Neuron (in vitro differentiated cells): Measurements from ENCODE around the gene CHRNB4.
"Not testable (repeated sequence)": the region's sequence is repeated elsewhere in the genome, so short reads cannot be mapped to it uniquely, and the experiment has no call there.

ENCODE experiments used
- H2AFZ ChIP-seq: one replicate; pipeline ENCODE4 v1.6.1; 2013; ENCODE audit warnings: low read depth, mild to moderate bottlenecking, inconsistent platforms, low read length, moderate library complexity
- H3K27me3 ChIP-seq: one replicate; pipeline ENCODE4 v1.6.1; 2013; ENCODE audit warnings: low read length; ENCODE audit not compliant: insufficient read depth
- H3K36me3 ChIP-seq: one replicate; pipeline ENCODE4 v1.6.1; 2013; ENCODE audit warnings: low read length; ENCODE audit not compliant: insufficient read depth
- H3K4me1 ChIP-seq: one replicate; pipeline ENCODE4 v1.6.1; 2013; ENCODE audit warnings: low read length; ENCODE audit not compliant: insufficient read depth
- H3K4me3 ChIP-seq: 2 replicates; pipeline ENCODE4 v1.5.1; 2013; ENCODE audit warnings: mild to moderate bottlenecking, low read length, moderate library complexity
- H3K9me3 ChIP-seq: one replicate; pipeline ENCODE4 v1.6.1; 2013; ENCODE audit warnings: low read length

The CHRNB4 gene

GRCh38 chr15:78615151-78615589 lies 25.8 kb downstream of the CHRNB4 start:
- Histone ChIP-seq H3K9me3 (no peaks in the 10 kb centered on the region), H3K27me3 (peaks cover 14% of the 10 kb centered on the region), H3K36me3 (no peaks in the 10 kb centered on the region), H3K4me3 (no peak overlapping the region), H3K4me1 (peaks cover 7% of the 10 kb centered on the region), H2AFZ (no peak overlapping the region)

GRCh38 chr15:78614021-78614420 lies 27.0 kb downstream of the CHRNB4 start:
- Histone ChIP-seq H2AFZ (no peak overlapping the region), H3K36me3 (no peaks in the 10 kb centered on the region)

GRCh38 chr15:78609551-78609950 lies 31.5 kb downstream of the CHRNB4 start:
- H2AFZ ChIP-seq, H3K27me3 ChIP-seq, H3K9me3 ChIP-seq, H3K36me3 ChIP-seq, H3K4me1 ChIP-seq, H3K4me3 ChIP-seq: not testable (repeated sequence)

More at GRCh38 chr15:78614021-78614420, 27.0 kb downstream of the CHRNB4 start:
- Histone ChIP-seq H3K4me1 (no peaks in the 10 kb centered on the region), H3K27me3 (peaks cover 3% of the 10 kb centered on the region), H3K4me3 (no peak overlapping the region), H3K9me3 (no peaks in the 10 kb centered on the region)

GRCh38 chr15:78605680-78606079 lies 35.3 kb downstream of the CHRNB4 start:
- peaks cover 2% of the 10 kb centered on the region for H3K9me3 ChIP-seq
- H3K4me3 ChIP-seq: no peak overlapping the region
- H2AFZ ChIP-seq: no peak overlapping the region
- H3K36me3 ChIP-seq: peaks cover 3% of the 10 kb centered on the region
- no peaks in the 10 kb centered on the region for H3K4me1 ChIP-seq
- no peaks in the 10 kb centered on the region for H3K27me3 ChIP-seq

- no peak overlapping the region for H2AFZ ChIP-seq
- H3K4me3 ChIP-seq: no peak overlapping the region
- H3K36me3 ChIP-seq: peaks cover 3% of the 10 kb centered on the region
- no peaks in the 10 kb centered on the region for H3K27me3 ChIP-seq
- H3K4me1 ChIP-seq: no peaks in the 10 kb centered on the region
- H3K9me3 ChIP-seq: peaks cover 2% of the 10 kb centered on the region
These were observed 35.8 kb downstream of the CHRNB4 start for GRCh38 chr15:78605201-78605600.

GRCh38 chr15:78604420-78604819 lies 36.6 kb downstream of the CHRNB4 start:
- H3K9me3 ChIP-seq: peaks cover 2% of the 10 kb centered on the region
- H3K4me3 ChIP-seq: no peak overlapping the region
- H2AFZ ChIP-seq: no peak overlapping the region
- no peaks in the 10 kb centered on the region for H3K27me3 ChIP-seq
- peaks cover 3% of the 10 kb centered on the region for H3K36me3 ChIP-seq
- H3K4me1 ChIP-seq: no peaks in the 10 kb centered on the region

GRCh38 chr15:78603467-78603866 lies 37.5 kb downstream of the CHRNB4 start:
- Histone ChIP-seq H3K27me3 (no peaks in the 10 kb centered on the region), H3K36me3 (peaks cover 3% of the 10 kb centered on the region), H2AFZ (no peak overlapping the region), H3K9me3 (peaks cover 2% of the 10 kb centered on the region), H3K4me1 (no peaks in the 10 kb centered on the region), H3K4me3 (no peak overlapping the region)

GRCh38 chr15:78599189-78599588 lies 41.8 kb downstream of the CHRNB4 start:
- no peaks in the 10 kb centered on the region for H3K27me3 ChIP-seq
- H3K4me3 ChIP-seq: no peak overlapping the region
- H3K36me3 ChIP-seq: peaks cover 3% of the 10 kb centered on the region
- H3K4me1 ChIP-seq: no peaks in the 10 kb centered on the region
- no peak overlapping the region for H2AFZ ChIP-seq
- H3K9me3 ChIP-seq: peaks cover 2% of the 10 kb centered on the region

GRCh38 chr15:78598348-78598747 lies 42.7 kb downstream of the CHRNB4 start:
- Histone ChIP-seq H3K36me3 (peaks cover 5% of the 10 kb centered on the region), H3K4me1 (no peaks in the 10 kb centered on the region), H2AFZ (no peak overlapping the region), H3K27me3 (no peaks in the 10 kb centered on the region), H3K9me3 (peaks cover 2% of the 10 kb centered on the region), H3K4me3 (no peak overlapping the region)

- peaks cover 2% of the 10 kb centered on the region for H3K9me3 ChIP-seq
- H3K4me3 ChIP-seq: no peak overlapping the region
- H3K27me3 ChIP-seq: no peaks in the 10 kb centered on the region
- H3K4me1 ChIP-seq: no peaks in the 10 kb centered on the region
- no peak overlapping the region for H2AFZ ChIP-seq
- H3K36me3 ChIP-seq: peaks cover 11% of the 10 kb centered on the region
These were observed 43.4 kb downstream of the CHRNB4 start for GRCh38 chr15:78597583-78597982.

- Histone ChIP-seq H3K9me3 (peaks cover 3% of the 10 kb centered on the region), H3K27me3 (no peaks in the 10 kb centered on the region), H2AFZ (no peak overlapping the region), H3K36me3 (no peaks in the 10 kb centered on the region), H3K4me1 (no peaks in the 10 kb centered on the region), H3K4me3 (no peak overlapping the region)
These were observed 66.1 kb downstream of the CHRNB4 start for GRCh38 chr15:78574944-78575343.
